ENCODE data around the gene LMX1B. TPM values are rescaled to one million over a fixed set of nuclear protein-coding genes. Genes with fewer than 3 reads are reported as not detected.

The LMX1B gene
- total RNA-seq, 1 experiment from 2014 or later, result 11.3 TPM

DNA sequence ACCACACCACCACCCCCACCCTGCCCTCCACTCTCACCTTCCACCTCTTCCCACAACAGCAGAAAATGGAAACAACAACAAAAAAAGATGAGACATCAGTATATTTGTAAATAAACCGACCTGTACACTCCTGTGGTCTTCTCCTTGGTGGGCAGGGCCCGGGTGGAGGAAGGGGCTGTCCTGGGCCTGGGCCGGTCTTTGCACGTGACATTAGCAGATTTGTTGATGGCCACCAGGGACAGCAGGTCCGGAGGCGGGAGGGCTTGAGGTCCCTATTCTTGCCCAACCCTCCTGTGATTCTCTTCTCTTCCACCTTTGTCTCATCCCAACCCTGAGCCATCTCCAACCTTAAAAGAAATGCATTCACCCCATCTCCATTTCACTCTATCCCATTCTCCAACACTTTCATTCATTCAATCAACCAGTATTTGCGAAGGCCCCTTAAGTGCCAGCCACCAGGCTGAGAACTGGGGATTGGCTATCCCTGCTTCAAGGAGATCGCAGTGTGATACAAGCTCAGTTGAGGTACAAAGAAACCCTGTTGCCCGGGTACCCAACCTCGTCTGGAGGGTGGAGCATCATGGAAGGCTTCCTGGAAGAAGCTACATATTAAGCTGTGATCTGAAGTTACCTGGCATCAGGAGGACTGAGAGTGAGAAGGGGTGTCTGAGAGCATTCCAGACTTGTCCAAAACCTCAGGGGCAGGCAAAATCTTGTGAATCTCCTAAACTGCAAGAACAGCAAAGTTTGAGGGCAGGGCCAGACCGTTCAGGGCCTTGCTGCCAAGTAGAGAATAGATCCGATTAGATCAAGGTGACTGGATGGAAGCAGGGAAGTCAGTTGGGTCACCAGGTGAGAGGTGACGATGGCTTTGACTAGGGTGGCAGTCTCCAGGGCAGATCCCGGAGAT, 87.4 kb downstream of the LMX1B start:
- Histone ChIP-seq H3K79me2 (ENCODE audit: insufficient read depth, low read length) (no peaks in the 10 kb centered on the region), H3K9me2 (ENCODE audit: insufficient read depth) (no peaks in the 10 kb centered on the region), H3K27me3 (ENCODE audit: insufficient read depth, low read length) (no peaks in the 10 kb centered on the region), H4K20me1 (ENCODE audit: insufficient read depth) (no peaks in the 10 kb centered on the region), H3K9ac (ENCODE audit: low read length) (no peak overlapping the region), H3K36me3 (ENCODE audit: control insufficient read depth in 1 of 2, insufficient read depth in 2 of 2, low read length in 2 of 2) (no peaks in the 10 kb centered on the region), H3K9me3 (ENCODE audit: control insufficient read depth in 1 of 2, insufficient read depth in 1 of 2, low read depth in 1 of 2, low read length in 2 of 2) (no peaks in the 10 kb centered on the region), H3K4me1 (ENCODE audit: control insufficient read depth in 1 of 2, insufficient read depth in 2 of 2, low read length in 2 of 2) (peaks cover 15 to 27% of the 10 kb centered on the region in 2 experiments), H3K4me3 (replicated peaks in 1 of 2; ENCODE audit: low read depth in 1 of 2, low read length in 2 of 2) (no peak overlapping the region), H2AFZ (ENCODE audit: low read depth, low read length, poor library complexity, severe bottlenecking) (no peak overlapping the region), H3K27ac (ENCODE audit: low read depth, low read length) (no peak overlapping the region), H3K4me2 (ENCODE audit: low read length) (no peak overlapping the region)
- no peak for DNase-seq (ENCODE audit: low read depth, low spot score)
- CTCF ChIA-PET, result interaction anchor here (0.6 to 8.2 kb wide), 5 partner anchors 11 to 404 kb away, joined by 3 to 340 read pairs (median 5); no protein-coding TSS in a partner anchor
- no peak for ATAC-seq
- no TSS peak for BruUV-seq (replicated peaks)
- POLR2A ChIA-PET, result no interaction called here
- TF ChIP-seq TCF7L2 (IDR thresholded peaks at IDR 0.05; ENCODE audit: borderline replicate concordance, extremely low read depth, insufficient read depth, insufficient read length) (no peak), YY1 (IDR thresholded peaks at IDR 0.05; ENCODE audit: extremely low read depth, insufficient replicate concordance, low read depth, low read length) (no peak), CEBPB (IDR thresholded peaks at IDR 0.05; ENCODE audit: low read depth) (no peak)
- TF ChIP-seq, protein P1, sequence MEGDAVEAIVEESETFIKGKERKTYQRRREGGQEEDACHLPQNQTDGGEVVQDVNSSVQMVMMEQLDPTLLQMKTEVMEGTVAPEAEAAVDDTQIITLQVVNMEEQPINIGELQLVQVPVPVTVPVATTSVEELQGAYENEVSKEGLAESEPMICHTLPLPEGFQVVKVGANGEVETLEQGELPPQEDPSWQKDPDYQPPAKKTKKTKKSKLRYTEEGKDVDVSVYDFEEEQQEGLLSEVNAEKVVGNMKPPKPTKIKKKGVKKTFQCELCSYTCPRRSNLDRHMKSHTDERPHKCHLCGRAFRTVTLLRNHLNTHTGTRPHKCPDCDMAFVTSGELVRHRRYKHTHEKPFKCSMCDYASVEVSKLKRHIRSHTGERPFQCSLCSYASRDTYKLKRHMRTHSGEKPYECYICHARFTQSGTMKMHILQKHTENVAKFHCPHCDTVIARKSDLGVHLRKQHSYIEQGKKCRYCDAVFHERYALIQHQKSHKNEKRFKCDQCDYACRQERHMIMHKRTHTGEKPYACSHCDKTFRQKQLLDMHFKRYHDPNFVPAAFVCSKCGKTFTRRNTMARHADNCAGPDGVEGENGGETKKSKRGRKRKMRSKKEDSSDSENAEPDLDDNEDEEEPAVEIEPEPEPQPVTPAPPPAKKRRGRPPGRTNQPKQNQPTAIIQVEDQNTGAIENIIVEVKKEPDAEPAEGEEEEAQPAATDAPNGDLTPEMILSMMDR (IDR thresholded peaks at IDR 0.05 in 2 of 3, conservative IDR thresholded peaks at IDR 0.05 in 1 of 3; ENCODE audit: borderline replicate concordance in 1 of 3, insufficient read depth in 1 of 3, low read depth in 2 of 3, low read length in 2 of 3), result 0 out of 6 replicates have a peak, but pooled peaks of 1 of the 3 experiments have one; percentile 13
- intact Hi-C loops (cut with micrococcal nuclease), result no loop called here
- RAD21 ChIA-PET (ENCODE audit: low non-redundant PET in 1 of 2, low total read pairs in 2 of 2, uncharacterized antibody in 2 of 2, unreplicated experiment in 2 of 2), result no interaction called here

DNA sequence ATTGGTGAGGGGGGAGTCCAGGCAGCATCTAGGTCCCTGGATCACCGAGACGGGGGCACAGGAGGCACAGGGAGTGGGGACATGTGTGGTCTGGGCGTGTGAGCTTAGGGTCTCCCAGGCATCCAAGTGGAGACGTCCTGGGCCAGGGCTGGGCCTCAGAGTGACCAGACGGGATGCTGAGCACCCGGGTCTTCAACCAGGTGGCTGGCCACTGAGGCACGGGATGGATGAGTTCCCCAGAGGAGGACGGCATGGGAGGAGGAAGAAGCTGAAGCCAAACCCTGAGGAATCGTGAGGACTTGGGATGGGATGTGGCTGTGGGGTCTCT, 88.0 kb downstream of the LMX1B start:
- ChIA-PET CTCF (interaction anchor here (0.8 to 8.2 kb wide), 6 partner anchors 12 to 405 kb away, joined by 3 to 340 read pairs (median 4); no protein-coding TSS in a partner anchor), RAD21 (ENCODE audit: low non-redundant PET in 1 of 2, low total read pairs in 2 of 2, uncharacterized antibody in 2 of 2, unreplicated experiment in 2 of 2) (interaction anchor here in 1 of 2 experiments (0.8 kb wide), 1 partner anchor 80 kb away, joined by 3 read pairs; no protein-coding TSS in a partner anchor), POLR2A (no interaction called here)
- H3K27me3 ChIP-seq (ENCODE audit: insufficient read depth, low read length), result no peaks in the 10 kb centered on the region
- intact Hi-C loops (cut with micrococcal nuclease), result no loop called here
- H3K4me1 ChIP-seq (ENCODE audit: control insufficient read depth in 1 of 2, insufficient read depth in 2 of 2, low read length in 2 of 2), result peaks cover 15 to 33% of the 10 kb centered on the region in 2 experiments
- H3K9me2 ChIP-seq (ENCODE audit: insufficient read depth), result no peaks in the 10 kb centered on the region
- no peak overlapping the region for H3K9ac ChIP-seq (ENCODE audit: low read length)
- no peak overlapping the region for H3K4me2 ChIP-seq (ENCODE audit: low read length)
- no TSS peak for BruUV-seq (replicated peaks)
- H4K20me1 ChIP-seq (ENCODE audit: insufficient read depth), result no peaks in the 10 kb centered on the region
- no peak overlapping the region for H3K27ac ChIP-seq (ENCODE audit: low read depth, low read length)
- no peak overlapping the region for H3K4me3 ChIP-seq (replicated peaks in 1 of 2; ENCODE audit: low read depth in 1 of 2, low read length in 2 of 2)
- no peaks in the 10 kb centered on the region for H3K79me2 ChIP-seq (ENCODE audit: insufficient read depth, low read length)
- DNase-seq (ENCODE audit: low read depth, low spot score), result no peak
- ATAC-seq, result no peak
- no peaks in the 10 kb centered on the region for H3K9me3 ChIP-seq (ENCODE audit: control insufficient read depth in 1 of 2, insufficient read depth in 1 of 2, low read depth in 1 of 2, low read length in 2 of 2)
- H3K36me3 ChIP-seq (ENCODE audit: control insufficient read depth in 1 of 2, insufficient read depth in 2 of 2, low read length in 2 of 2), result no peaks in the 10 kb centered on the region
- no peak overlapping the region for H2AFZ ChIP-seq (ENCODE audit: low read depth, low read length, poor library complexity, severe bottlenecking)
- TF ChIP-seq FOSL1 (IDR thresholded peaks at IDR 0.05; ENCODE audit: low read depth) (no peak), ELF1 (IDR thresholded peaks at IDR 0.05; ENCODE audit: borderline replicate concordance, low read depth) (no peak), CEBPB (IDR thresholded peaks at IDR 0.05; ENCODE audit: low read depth) (no peak), POLR2AphosphoS5 (IDR thresholded peaks at IDR 0.05; ENCODE audit: low read depth, low read length) (no peak), SP1 (IDR thresholded peaks at IDR 0.05; ENCODE audit: low read depth) (no peak), EZH2 (IDR thresholded peaks at IDR 0.05) (no peak), YY1 (IDR thresholded peaks at IDR 0.05; ENCODE audit: extremely low read depth, insufficient replicate concordance, low read depth, low read length) (no peak), ZNF274 (IDR thresholded peaks at IDR 0.05; ENCODE audit: low read depth, low read length) (no peak), RAD21 (IDR thresholded peaks at IDR 0.05; ENCODE audit: low read depth) (no peak)
- TF ChIP-seq, protein P1 (IDR thresholded peaks at IDR 0.05 in 2 of 3, conservative IDR thresholded peaks at IDR 0.05 in 1 of 3; ENCODE audit: borderline replicate concordance in 1 of 3, insufficient read depth in 1 of 3, low read depth in 2 of 3, low read length in 2 of 3), result no peak
- TF ChIP-seq, protein P2, sequence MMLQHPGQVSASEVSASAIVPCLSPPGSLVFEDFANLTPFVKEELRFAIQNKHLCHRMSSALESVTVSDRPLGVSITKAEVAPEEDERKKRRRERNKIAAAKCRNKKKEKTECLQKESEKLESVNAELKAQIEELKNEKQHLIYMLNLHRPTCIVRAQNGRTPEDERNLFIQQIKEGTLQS (IDR thresholded peaks at IDR 0.05), result no peak
- TF ChIP-seq, protein P3, sequence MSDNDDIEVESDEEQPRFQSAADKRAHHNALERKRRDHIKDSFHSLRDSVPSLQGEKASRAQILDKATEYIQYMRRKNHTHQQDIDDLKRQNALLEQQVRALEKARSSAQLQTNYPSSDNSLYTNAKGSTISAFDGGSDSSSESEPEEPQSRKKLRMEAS (IDR thresholded peaks at IDR 0.05), result no peak

Data from HCT116 (cell line).